Endothelial cell of umbilical vein (primary cell): ENCODE measurements around the gene PKHD1.

ENCODE experiments used
- CTCF ChIP-seq, 2 donors: IDR thresholded peaks; 1 replicate in 1 of 2; 2 replicates in 1 of 2; pipeline ENCODE4 v1.5.1; 2011; ENCODE audit warnings: low read length in 2 of 2, mild to moderate bottlenecking in 2 of 2, moderate library complexity in 2 of 2, control low read depth in 1 of 2, inconsistent platforms in 1 of 2, low read depth in 1 of 2; ENCODE audit not compliant: insufficient read depth in 1 of 2; ENCODE audit errors: extremely low read depth in 1 of 2
- EZH2 ChIP-seq: IDR thresholded peaks from 2 replicates; pipeline ENCODE4 v1.6.1; 2012; ENCODE audit warnings: borderline replicate concordance, low read depth, mild to moderate bottlenecking, moderate library complexity, low read length, inconsistent platforms; ENCODE audit not compliant: severe bottlenecking
- JUN ChIP-seq: IDR thresholded peaks from 2 replicates; pipeline ENCODE4 v1.6.1; 2011; ENCODE audit warnings: borderline replicate concordance, low read depth; ENCODE audit not compliant: insufficient read length, insufficient read depth
- MAX ChIP-seq: IDR thresholded peaks from 2 replicates; pipeline ENCODE4 v1.6.1; 2011; ENCODE audit not compliant: insufficient read depth, insufficient read length
- MYC ChIP-seq: IDR thresholded peaks from one replicate; pipeline ENCODE4 v1.6.1; 2011; ENCODE audit warnings: mild to moderate bottlenecking, low read depth, low read length
- POLR2A ChIP-seq: IDR thresholded peaks from 2 replicates; pipeline ENCODE4 v1.6.1; 2012; ENCODE audit warnings: low read depth, mild to moderate bottlenecking, control low read depth, low read length
- POLR2AphosphoS5 ChIP-seq: IDR thresholded peaks from 2 replicates; pipeline ENCODE4 v1.6.1; 2012; ENCODE audit warnings: low read depth, mild to moderate bottlenecking, control low read depth, low read length, moderate library complexity; ENCODE audit not compliant: insufficient read depth

GRCh38 chr6:51768087-51768486, 319.3 kb downstream of the PKHD1 start:
- TF ChIP-seq POLR2A: no peak
- no peak for TF ChIP-seq CTCF (IDR thresholded peaks at IDR 0.05; ENCODE audit: extremely low read depth in 1 of 2, insufficient read depth in 1 of 2, low read depth in 1 of 2, low read length in 2 of 2)
- TF ChIP-seq MAX: no peak
- no peak for TF ChIP-seq EZH2
- no peak for TF ChIP-seq MYC
- no peak for TF ChIP-seq POLR2AphosphoS5
- no peak for TF ChIP-seq JUN
